ENCODE data around the gene ZNF75A. TPM values are rescaled to one million over a fixed set of nuclear protein-coding genes. Genes with fewer than 3 reads are reported as not detected.
"Not testable (repeated sequence)": the region's sequence is repeated elsewhere in the genome, so short reads cannot be mapped to it uniquely, and the experiment has no call there.

Gene ZNF75A
- polyA plus RNA-seq (2013, experiment 1 of 2; ENCODE audit: insufficient read length) = 15.9 TPM
- 18.9 TPM for polyA plus RNA-seq (2013, experiment 2 of 2; ENCODE audit: insufficient read length)

DNA sequence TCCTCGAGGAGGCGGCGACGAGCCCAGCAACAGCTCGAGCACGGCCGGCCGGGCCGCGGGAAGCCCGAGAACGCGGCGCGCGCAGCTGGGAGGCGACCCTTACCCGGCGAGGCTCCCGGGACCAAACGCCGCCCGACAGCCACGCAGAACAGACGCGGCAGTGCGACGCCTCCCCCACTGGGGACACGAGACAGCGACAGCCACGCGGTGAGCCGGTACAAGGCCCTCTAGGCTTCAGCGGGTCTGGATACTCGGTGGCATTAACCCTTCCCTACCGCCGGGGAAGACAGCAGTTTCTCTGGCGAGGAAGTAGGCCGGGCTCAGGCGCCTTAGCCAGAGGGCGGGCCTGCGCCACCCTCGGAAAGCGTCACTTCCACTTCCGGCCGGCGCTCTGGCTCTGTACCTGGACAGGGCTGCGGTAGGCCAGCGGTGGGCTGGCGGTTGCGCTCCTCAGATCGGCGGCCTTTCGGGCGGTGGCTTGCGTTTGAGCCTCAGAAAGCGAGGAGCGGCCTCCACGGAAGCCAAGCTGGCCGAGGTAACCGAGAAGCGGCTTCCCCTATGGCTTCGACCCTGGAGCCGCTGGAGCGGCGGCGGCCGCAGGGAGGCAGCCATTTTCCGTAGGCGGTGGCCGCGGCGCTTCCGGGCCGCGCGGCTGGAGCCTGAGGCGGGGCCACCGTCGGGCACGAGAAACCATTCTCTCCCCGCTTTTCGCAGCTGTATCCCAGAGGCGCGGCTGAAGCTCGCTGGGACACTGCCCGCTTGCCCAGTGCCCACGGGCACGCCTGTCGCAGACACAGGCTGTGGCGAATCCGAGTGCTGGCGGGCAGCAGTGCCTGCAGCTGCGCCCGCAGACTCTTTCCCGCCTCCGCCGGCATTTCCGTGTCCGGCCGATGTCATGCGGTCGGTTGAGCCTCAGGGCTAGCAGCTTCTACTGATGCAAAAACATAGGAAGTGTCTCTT lies at the start of gene ZNF75A, which contains the start of gene TIGD7:
ZNF75A (plus strand) TSS at position 389 of the 960 bp plus-strand sequence. CDS start 2,932 bp downstream, outside the sequence.
TIGD7 (minus strand) TSS at position 322 of the 960 bp plus-strand sequence. CDS start 4,816 bp downstream, outside the sequence.
- peak; percentile 94 for DNase-seq

DNA sequence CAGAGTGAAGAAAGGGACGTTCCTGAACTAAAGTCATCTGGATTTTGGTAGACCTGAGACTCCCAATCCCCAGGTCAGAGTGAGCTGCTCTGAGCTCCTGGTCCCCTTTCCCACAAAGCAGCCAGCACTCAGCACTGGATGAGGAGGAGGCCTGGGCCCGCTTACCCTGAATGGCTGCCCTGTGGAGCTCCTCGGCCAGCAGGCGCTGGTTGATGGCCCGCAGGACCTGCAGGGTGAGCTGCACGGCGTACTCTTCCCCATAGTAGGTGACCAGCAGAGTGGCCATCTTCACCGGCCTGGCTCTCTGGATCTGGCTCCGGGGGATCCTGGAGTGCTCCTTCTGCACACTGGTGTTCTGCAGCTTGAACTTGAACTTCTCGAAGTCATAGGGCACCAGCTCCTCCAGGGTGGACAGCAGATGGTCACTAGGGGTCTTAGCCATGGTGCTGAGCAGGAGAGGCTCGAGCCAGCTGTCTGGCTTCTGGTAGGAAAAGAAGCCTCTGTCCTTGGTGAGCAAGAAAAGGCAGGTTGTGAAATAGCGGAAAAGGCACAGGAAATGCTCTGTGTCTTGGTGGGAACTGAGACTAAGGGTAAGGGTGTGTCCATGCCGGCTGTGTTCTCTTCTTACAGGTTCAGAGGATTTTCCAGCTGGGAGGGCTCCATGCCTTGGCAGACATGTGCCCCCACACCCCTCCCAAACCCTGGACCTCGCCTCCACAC lies 49.0 kb upstream of the ZNF75A start, which contains the start of gene MEFV:
MEFV (minus strand) TSS at position 488 of the 720 bp plus-strand sequence; CDS start at position 442, 46 bp downstream.
- DNase-seq = no peak

DNA sequence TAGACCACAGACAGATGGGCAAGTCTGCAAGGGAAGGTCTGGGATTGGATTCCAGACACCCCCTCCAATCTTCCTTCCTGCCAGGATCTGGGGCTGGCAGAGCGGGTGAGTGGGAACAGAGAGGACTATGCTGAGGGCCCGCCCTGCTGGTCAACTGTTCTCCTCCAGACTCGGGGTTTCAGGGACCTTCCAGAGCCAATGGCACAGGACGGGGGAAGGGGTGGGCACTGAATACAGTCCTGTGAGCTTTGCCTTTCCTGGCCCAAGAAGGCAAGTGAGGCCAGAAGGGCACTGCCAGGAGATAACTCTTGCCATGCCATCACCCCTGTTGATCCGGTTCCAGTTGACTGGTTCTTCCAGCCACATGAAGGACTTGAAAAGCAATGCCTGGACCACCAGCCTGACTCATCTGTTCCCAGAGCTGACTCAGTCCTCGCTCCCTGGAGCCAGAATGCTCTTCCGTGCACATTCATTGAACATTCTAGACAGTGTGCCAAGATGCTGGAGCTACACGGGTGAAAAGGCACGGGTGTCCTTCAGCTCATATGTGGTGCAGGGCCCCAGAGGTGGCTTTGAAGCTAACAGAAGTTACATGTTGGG lies 48.3 kb upstream of the ZNF75A start:
- DNase-seq = peak; percentile 5

DNA sequence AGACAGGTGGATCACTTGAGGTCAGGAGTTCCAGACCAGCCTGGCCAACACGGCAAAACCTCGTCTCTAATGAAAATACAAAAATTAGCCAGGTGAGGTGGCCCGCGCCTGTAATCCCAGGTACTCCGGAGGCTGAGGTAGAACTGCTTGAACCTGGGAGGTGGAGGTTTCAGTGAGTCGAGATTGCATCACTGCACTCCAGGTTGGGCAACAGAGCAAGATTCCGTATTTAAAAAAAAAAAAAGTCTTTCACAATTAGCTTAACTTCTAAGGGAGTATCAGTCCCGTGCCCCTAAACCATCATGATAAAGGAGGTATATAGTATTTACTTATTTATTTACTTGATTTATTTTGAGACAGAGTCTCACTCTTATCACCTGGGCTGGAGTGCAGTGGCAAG lies 45.5 kb upstream of the ZNF75A start:
- no peak for DNase-seq

DNA sequence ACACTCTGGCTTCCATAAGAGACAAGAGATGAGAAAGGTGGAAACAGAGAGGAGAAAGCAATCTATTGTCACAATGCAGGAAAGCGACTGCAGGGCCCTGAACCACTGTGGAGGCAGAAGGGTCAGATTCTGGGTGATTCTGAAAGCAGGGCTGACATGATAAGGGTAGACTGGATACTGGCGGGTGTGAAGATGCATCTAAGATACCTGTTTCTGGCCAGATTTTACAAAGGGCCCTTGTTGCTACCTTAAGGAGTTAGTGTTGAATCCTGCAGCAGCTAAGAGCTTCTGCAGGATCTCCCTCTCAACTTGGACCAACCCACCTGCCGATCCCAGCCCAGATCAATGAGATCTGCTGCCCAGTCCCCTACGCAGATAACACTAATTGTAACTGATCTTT lies 42.8 kb upstream of the ZNF75A start:
- no peak for DNase-seq

DNA sequence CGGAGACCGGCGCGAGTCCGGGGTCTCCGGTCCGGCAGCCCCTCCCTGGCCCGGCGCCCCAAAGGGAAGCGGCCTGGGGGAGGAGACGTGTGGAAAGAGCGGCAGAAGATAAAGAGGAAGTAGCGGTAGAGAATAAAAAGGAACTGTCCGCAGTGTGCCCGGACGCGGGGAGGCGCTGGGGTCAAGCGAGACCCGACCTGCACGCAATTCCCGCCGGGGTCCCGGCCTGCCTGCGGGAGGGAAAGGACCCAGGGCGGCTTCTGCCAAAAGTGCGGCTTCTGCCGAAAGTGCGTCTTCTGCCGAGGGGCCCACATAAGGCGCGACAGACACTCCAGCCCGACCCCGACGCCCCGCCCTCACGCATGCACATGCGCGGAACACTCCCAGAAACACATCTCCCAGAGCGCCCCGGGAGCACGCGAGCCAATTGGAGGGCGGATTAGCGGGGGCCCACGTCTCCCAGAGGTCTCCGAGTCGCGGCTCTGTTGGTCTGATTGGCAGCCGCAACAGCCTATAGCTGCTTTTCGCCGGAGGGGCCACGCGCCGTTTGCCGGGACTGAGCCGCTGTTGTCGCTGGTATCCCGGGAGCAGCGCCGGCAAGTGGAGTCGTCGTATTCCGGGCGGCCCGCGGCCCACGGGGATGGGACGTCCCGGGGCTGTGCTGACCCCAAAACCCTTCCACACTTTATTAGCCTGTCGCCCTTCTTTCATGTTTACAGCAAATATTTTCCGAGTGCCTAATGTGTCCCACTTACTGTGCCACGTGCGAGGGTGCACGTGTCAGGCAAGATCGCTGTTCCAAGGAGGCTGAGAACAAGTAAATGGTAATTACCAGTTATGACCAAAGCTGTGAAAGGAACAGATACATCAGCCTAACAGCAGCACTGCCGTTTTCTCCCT lies 40.9 kb upstream of the ZNF75A start:
- peak; percentile 100 for DNase-seq

DNA sequence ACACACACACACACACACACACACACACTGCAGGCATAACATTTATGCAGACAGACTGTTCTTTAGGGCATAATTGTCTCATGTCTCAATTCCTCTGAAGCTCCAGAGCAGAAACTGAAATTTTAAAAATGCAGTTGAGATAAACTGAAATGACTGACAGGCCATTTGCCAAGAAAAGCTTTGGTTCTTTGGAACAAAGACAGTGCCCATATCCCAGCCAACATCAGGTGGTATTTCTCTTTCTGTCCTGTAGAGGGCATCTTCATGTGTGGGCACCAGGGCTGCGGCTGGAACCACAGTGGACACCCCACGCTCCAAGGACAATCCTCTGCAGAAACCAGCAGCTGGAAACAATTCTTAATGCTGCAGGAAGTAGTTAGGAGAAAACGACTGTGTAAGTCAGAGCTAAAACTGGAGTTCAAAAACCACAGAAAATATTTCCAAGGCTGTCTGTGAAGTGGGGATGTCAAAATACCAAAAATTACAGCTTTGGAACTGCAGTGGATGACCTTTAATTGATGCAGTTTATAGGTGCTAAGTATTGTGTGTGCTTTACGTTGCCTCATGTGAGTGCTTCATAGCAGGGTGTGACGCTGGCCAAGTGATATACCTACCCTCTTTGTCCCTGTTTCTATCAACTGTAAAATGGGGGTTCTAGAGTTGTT lies 38.3 kb upstream of the ZNF75A start:
- peak; percentile 46 for DNase-seq

DNA sequence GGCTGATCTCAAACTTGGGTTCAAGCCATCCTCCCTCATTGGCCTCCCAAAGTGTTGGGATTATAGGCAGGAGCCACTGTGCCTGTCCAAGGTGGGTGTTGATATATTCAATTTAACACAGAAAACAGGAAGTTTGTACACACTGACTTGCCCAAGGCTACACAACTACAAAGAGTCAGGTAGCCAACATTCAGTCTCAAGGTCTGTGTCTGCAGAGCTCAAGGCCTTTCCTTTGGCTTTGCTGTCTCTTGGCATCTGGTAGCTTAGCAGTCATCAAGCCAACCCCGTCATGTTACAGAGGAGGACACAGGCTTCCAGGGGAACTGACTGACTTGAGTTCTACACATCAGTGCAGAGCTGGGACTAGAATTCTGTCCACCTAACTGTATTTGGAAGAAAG lies 37.0 kb upstream of the ZNF75A start:
- no peak for DNase-seq

DNA sequence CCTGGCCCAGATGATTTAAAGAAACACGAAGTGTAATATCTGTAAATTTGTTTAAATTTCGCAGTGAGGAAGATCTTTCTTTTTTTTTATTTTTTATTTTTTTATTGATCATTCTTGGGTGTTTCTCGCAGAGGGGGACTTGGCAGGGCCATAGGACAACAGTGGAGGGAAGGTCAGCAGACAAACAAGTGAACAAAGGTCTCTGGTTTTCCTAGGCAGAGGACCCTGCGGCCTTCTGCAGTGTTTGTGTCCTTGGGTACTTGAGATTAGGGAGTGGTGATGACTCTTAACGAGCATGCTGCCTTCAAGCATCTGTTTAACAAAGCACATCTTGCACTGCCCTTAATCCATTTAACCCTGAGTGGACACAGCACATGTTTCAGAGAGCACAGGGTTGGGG lies 34.6 kb upstream of the ZNF75A start:
- not testable (repeated sequence) for DNase-seq

DNA sequence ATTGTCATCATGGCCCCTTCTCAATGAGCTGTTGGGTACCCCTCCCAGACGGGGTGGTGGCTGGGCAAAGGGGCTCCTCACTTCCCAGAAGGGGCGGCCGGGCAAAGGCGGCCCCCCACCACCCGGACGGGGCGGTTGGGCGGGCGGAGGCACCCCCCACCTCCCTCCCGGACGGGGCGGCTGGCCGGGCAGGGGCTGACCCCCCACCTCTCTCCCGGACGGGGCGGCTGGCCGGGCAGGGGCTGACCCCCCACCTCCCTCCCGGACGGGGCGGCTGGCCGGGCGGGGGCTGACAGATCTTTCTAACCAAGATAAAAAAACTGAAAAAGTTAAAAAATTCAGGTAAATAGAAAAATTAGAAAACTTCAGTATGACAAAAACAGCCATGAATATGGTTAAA lies 34.0 kb upstream of the ZNF75A start:
- not testable (repeated sequence) for DNase-seq

DNA sequence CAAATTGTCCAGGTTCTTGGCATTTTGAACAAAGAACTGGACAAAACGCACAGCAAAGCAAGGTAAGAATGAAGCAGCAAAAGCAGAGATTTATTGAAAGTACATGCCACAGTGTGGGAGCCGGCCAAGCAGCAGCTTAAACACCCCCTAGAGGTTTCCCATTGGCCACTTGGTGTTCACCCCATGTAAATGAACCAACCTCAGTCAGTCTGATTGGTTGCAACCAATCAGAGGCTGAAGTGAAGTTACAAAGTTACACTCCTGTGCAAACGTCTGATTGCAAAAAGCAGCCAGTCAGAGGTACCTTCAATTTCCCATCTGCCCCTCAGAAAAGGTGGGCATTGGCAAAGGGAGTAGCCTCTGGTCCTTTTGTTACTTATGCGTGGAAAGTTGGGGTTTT lies 30.8 kb upstream of the ZNF75A start:
- no peak for DNase-seq

DNA sequence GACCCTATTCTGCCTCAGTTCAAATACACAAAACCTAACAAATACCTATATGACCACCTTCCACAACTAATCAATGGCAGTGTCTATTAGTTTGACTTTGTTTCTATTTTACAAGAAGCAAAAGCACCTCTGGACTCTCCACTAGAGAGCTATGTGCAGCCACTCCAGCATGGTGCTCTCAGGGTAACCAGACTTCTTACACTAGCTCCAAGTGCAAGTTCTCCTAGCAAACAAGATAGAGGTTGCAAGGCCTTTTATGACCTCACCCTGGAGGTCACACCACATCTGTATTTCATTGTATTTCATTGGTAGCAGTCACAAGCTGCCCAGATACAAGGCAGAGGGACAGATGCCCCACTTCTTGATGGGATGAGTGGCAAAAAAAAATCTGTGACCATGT lies 30.4 kb upstream of the ZNF75A start:
- DNase-seq = no peak

DNA sequence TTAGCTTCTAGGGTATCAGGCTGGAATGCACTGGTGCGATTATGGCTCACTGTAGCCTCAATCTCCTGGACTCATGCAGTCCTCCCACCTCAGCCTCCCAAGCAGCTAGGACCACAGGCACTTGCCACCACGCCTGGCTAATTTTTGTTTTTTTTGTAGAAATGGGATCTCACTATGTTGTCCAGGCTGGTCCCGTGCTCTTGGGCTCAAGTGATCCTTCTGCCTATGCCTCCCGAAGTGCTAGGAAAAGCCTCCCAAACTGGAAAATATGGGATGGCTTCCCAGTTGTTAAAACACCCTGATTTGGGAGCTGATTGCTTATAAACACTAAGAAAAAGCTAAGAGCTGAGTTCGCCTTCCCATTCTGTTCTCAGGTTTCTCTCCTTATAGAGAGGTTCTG lies 28.6 kb upstream of the ZNF75A start:
- DNase-seq = no peak

DNA sequence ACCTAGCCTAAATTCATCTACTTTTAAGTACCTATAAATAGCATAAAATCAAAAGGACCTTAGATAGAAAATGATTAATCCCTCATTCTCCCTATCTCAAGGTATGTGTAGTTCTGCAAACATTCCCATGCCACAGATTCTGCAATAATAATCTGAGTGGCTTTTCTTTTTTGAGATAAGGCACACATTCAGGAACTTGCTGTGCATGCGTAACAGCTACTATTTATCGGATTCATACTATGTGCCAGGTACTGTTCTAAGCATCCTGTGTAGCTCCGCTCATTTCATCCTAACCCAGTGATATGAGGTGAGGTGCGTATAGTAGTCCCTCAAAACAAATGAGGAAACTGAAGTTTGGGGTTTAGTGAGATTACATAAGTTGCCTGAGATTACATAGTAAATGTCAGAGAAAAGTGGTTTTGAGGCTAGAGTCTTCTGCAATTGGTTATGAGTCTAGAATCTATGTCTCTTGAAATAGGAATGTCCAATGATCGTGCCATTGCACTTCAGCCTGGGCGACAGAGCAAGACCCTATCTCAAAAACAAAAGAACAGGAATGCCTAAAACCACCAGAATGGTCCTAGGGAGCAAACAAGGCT lies 24.0 kb upstream of the ZNF75A start:
- no peak for DNase-seq

DNA sequence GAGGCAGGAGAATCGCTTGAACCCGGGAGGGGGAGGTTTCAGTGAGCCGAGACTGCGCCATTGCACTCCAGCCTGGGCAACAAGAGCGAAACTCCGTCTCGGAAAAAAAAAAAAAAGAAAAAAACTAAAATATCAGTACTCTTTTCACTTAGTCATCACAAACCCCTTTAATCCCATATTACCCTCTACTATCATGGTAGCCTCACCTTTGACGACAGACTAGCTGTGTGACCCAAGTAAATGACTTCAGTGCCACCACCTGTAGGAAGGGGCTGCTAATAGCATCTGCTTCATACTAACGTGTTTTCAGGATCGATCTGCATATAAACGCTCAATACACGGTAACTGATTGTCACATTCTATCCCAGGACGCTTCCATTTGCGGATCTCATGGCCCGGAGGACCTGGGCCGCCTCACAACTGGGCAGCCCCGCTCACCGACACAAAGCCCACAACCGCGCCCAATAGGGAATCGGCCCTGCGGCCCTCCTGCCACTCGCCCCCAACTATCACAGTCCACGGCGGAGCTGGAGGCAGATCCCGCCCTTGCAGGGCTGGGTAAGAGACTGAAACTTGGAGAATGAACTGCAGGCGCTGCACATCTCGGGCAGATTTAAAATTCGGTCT lies 23.1 kb upstream of the ZNF75A start:
- DNase-seq = no peak

DNA sequence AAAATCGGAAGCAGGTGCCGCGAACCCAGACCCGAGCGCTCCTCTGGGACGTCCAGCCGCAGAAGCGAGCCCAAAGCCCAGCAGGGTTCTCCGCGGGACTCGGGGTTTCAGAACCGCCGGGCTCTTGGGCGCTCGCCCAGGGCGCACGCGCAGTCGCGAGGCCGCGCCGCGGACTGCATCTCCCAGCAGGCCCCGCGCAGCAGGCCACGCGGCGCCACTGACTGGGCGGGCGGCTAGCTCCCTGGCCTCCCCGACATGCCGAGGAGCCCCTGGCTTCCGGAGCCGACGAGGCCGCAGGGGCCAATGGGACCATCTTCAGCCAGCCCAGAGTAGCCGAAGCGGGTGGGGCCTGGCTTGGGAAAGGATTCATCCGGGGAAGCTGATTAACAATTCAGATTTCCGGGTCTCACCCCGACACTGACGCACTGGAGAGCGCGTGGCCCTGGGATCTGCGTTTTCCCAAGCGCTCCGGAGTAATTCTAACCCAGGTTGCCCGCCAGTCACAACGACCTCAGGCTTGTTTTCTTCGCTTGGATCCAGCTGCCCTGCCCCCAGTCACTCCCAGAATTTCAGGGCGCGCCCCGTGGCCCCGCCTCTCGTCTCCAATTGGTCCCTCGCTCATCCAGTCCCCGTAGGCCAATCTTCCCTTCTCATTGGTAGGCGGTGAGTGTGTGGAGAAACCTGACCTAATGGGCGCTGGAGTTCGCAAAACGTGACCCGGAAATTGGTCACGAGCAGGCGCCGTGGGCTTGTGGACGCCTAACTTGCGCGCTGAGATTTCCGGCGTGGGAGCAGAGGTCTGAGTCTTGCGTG lies 22.4 kb upstream of the ZNF75A start, which contains the start of gene ZNF263:
ZNF263 (plus strand) TSS at position 762 of the 813 bp plus-strand sequence. CDS start 328 bp downstream, outside the sequence.
- peak; percentile 99 for DNase-seq

DNA sequence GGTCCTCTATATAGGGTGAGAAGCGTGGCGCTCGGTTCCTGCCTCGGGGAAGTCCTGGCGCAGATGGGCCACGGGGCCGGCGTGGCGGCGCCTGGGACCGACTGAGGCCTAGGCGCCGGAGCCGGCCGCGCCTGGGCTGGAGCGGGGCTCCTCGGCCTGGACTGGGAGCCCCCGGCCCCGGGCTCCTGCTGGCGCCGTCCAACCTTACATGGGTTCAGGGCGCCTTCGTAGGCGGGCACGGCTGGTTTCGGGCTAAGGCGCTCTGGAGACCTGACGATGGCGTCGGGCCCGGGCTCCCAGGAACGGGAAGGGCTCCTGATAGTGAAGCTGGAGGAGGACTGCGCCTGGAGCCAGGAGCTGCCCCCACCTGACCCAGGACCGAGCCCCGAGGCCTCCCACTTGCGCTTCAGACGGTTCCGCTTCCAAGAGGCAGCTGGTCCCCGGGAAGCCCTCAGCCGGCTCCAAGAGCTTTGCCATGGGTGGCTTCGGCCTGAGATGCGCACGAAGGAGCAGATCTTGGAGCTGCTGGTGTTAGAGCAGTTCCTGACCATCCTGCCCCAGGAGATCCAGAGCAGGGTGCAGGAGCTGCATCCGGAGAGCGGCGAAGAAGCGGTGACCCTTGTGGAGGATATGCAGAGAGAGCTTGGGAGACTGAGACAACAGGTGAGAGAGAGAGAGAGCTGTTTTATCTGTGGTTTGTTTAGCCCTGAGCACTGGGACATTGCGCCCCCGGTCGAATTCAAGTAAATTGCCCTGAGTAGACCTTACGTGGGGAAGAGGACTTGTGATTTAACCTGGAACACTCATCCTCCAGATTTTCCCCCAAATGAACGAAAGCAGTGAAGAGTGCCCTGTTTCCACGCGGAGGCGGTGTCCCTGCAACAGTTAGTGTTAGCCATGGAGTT lies 21.5 kb upstream of the ZNF75A start:
- DNase-seq = no peak

DNA sequence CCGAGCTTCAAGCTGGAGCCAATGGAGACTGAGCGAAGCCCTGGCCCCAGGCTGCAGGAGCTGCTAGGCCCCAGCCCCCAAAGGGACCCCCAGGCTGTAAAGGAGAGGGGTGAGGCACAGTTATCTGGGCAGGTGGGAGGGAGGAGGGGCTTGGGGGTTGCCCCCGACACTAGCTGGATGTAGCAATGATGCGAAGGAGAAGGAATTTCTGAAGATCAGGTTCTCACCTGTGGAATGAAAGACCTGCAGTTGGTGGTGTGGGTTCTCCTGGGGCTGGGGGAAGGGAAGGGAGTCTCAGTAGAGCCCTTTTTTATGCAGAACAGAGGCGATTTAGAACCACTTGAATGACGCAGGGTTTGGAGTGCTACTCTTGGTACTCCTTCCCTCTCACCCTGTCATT lies 20.2 kb upstream of the ZNF75A start:
- DNase-seq = no peak
